ENCODE results near the gene WWOX.

The WWOX gene

GRCh38 chr16:78438219-78438618 lies 338.8 kb downstream of the WWOX start:
- DNase-seq (ENCODE audit: low spot score): no peak

GRCh38 chr16:78438632-78439031 lies 339.2 kb downstream of the WWOX start:
- DNase-seq (ENCODE audit: low spot score): no peak

- DNase-seq (ENCODE audit: low spot score): no peak
These were observed 340.2 kb downstream of the WWOX start for GRCh38 chr16:78439646-78440045.

GRCh38 chr16:78441298-78441697 lies 341.8 kb downstream of the WWOX start:
- DNase-seq (ENCODE audit: low spot score): no peak

- no peak for DNase-seq (ENCODE audit: low spot score)
These were observed 344.3 kb downstream of the WWOX start for GRCh38 chr16:78443542-78444364.

- no peak for DNase-seq (ENCODE audit: low spot score)
These were observed 346.4 kb downstream of the WWOX start for GRCh38 chr16:78445818-78446217.

- no peak for DNase-seq (ENCODE audit: low spot score)
These were observed 347.0 kb downstream of the WWOX start for GRCh38 chr16:78446486-78446885.

- DNase-seq (ENCODE audit: low spot score): no peak
These were observed 347.6 kb downstream of the WWOX start for GRCh38 chr16:78446992-78447563.

GRCh38 chr16:78448658-78449271 lies 349.3 kb downstream of the WWOX start:
- DNase-seq (ENCODE audit: low spot score): no peak

- DNase-seq (ENCODE audit: low spot score): no peak
These were observed 350.8 kb downstream of the WWOX start for GRCh38 chr16:78450255-78450654.

- DNase-seq (ENCODE audit: low spot score): no peak
These were observed 352.6 kb downstream of the WWOX start for GRCh38 chr16:78452025-78452555.

- DNase-seq (ENCODE audit: low spot score): no peak
These were observed 356.4 kb downstream of the WWOX start for GRCh38 chr16:78455861-78456260.

- no peak for DNase-seq (ENCODE audit: low spot score)
These were observed 359.1 kb downstream of the WWOX start for GRCh38 chr16:78458588-78458987.

GRCh38 chr16:78460428-78460827 lies 361.0 kb downstream of the WWOX start:
- no peak for DNase-seq (ENCODE audit: low spot score)

- no peak for DNase-seq (ENCODE audit: low spot score)
These were observed 361.6 kb downstream of the WWOX start for GRCh38 chr16:78461087-78461486.

GRCh38 chr16:78461496-78462287 lies 362.2 kb downstream of the WWOX start:
- no peak for DNase-seq (ENCODE audit: low spot score)

GRCh38 chr16:78462288-78463208 lies 363.1 kb downstream of the WWOX start:
- DNase-seq (ENCODE audit: low spot score): no peak

- DNase-seq (ENCODE audit: low spot score): no peak
These were observed 364.1 kb downstream of the WWOX start for GRCh38 chr16:78463591-78463990.

GRCh38 chr16:78464833-78465232 lies 365.4 kb downstream of the WWOX start:
- no peak for DNase-seq (ENCODE audit: low spot score)

- no peak for DNase-seq (ENCODE audit: low spot score)
These were observed 366.3 kb downstream of the WWOX start for GRCh38 chr16:78465730-78466129.

- DNase-seq (ENCODE audit: low spot score): no peak
These were observed 370.3 kb downstream of the WWOX start for GRCh38 chr16:78469787-78470186.

Data from AG08395 (cell line).